ENCODE results near the gene SLC3A2. TPM values are rescaled to one million over a fixed set of nuclear protein-coding genes. Genes with fewer than 3 reads are reported as not detected.
"Not testable (repeated sequence)": the region's sequence is repeated elsewhere in the genome, so short reads cannot be mapped to it uniquely, and the experiment has no call there.

The SLC3A2 gene
- total RNA-seq, 1 donor from 2014 or later, result 124 TPM

DNA sequence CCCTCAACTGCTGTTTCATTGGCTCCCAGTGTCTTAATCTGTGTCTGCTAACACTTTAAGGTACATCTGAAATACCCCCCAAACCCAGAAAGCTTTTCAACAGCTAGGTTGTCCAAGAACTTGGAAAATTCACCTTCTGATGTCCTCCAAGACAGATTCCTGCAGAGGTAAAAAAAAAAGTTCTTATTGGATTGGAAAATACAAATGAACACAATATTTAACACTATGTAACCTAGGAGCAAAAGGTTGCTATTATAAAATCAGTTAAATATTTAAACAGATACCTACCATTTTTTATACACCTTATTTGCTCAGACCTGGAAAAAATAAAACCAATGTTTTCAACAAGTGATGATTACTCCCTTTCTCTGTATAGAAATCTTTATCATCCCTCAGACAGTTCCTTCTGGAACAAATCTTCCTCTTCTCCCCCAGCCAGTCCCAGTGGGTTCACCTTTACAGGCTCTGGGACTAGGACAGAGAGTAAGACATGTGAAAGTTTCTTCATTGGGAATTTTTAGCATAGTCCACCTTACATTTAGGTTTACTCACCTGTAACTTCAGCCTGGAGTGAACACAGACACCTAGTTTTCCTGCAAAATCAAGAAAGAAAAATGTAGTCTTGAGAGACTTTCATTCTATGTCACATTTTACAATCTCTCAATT, 28.0 kb upstream of the SLC3A2 start:
- DNase-seq, result no peak

DNA sequence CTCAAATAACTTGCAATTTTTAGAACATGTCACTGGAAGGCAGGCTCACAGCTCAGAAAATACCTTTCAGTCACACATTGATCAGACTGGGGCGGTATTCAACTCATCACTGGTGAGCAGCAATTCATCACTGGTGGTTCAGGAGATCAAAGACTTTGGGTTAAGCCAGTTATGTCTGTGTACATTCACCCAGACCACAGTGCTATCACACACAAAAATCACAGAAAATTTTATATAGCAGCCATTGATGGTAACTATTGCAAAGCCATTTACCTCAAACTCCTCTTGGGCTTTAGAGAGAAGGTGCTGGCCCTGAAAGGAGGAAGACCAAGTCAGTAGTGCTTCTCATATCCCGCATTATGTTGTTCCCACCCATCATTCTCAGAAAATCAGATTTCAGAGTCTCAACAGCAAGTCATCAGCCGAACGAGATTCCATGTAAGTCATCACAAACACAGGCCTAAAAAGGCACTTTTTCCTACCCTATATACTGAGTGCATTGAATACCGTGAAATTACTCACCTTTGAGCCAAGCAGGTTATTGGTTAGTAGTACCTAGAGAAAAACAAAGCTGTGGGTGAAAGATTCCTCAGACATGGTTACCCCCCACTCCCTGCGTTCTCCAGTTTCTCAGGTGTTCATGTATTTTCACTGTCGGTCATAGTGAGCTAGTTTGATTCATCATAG, 27.3 kb upstream of the SLC3A2 start:
- DNase-seq, result no peak

DNA sequence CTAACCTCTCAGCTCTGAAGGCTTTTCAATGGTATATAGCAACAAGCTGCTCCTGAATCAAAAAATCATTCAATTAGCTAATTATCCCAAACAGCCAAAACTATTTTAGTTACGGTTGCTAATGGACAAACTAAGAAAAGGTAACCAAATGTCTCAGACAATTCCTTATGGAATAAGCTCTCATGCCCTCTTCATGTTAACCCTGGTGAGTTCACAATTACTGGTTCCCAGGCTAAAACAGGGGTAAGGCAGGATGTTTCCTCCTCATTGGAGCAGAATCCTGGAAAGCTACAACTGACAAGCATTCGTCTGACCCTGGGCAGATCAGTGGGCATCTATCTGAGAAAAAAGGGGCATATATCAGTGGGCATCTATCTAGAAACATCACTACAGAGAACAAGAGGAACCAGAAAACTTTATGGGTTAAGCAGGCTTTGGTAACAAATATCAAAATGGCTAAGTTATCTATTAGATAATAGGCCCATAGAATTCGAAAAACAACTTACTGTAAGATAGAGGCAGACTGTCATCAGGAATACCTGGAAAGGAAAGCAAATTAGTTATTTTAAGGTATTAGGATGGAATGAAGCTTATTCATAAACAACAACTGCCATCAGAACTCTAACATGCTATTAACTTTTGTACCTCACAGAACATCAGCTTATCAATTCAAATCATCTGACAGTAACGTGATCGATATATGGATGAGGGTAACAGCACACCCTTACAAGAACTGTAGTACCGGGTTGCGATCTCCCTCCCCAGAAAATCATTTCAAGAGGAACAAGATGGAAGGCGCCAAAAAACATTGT, 26.5 kb upstream of the SLC3A2 start:
- DNase-seq, result no peak

DNA sequence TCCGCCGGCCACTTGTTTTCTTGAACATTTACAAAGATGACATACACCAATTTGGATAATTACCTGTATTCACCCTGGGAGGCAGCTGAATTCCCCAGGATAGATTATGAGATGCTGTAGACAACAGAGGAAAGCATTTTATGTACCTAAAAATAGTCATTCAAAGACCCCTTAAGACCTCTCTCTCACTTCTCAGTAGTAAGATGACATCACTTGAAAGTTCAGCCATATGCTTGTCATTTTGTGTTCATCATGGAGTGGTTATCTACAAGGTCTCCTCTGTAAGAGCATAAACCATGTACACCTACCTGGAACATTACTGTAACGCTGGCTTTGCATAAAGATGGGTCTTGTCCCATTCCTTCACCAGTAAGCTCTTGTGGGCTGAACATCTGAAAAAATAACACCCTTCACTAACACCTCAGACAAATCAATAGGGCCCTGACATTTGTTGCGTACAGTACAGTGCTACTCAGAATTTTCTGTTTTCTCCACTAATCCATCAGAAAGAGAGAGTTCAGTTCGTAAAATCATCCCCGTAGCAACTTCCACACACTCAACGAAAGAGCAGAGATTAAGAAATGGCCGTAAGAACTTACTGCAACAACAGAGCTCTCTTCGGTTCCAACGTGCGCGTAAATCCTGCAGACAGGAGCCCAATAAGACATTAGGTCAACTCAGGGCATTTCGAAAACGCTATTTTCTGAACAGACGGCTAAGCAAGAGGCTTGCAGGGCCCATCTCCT, 25.7 kb upstream of the SLC3A2 start:
- peak; percentile 24 for DNase-seq

DNA sequence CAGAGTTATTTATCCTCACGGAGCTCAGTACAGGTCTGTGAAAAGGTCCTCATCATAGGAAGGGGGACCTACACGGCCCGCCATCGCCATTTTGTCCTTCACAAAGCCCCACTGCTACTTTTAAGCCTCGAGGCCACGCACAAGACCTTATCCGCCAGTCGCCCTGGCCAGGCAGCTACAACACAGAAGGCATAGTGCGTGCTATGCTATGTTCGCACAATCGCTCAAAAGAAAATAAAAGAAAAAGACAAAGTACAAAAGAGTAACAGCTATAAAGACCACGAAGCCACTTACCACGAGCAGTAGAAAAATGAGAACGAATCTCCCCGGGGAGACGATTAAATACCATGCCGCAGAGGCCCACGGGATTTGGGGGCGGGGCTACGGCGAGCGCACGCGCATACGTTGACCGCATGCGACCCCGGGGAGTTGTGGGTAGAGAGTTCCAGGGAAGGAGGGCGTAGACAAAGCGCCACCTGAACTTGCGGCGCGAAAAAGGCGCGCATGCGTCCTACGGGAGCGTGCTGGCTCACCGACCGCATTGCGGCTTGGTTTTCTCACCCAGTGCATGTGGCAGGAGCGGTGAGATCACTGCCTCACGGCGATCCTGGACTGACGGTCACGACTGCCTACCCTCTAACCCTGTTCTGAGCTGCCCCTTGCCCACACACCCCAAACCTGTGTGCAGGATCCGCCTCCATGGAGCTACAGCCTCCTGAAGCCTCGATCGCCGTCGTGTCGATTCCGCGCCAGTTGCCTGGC, 24.9 kb upstream of the SLC3A2 start:
- peak; percentile 98 for DNase-seq

DNA sequence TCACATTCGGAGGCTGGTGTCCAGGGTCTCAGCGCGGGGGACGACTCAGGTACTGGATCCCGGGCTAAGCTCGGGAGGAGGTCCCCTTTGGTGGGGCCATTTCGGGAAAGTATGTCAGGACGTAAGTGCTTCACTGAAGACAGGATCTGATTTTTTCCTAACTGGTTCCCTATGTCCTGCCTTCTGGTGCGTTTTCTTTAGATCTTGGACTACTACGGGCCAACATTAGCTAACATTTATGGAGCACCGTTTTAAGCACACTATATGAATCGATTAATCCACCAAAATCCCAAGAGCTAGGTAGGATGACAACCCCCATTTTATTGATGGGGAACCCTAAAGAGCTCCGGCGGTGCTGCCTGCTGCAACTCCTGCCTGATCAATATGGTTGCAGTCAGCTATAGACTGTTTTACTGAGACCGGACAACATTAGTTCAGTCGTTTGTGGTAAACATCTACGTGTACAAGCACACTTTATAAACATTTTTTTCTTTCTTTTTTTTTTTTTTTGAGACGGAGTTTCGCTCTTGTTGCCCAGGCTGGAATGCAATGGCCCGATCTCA, 24.3 kb upstream of the SLC3A2 start:
- no peak for DNase-seq

DNA sequence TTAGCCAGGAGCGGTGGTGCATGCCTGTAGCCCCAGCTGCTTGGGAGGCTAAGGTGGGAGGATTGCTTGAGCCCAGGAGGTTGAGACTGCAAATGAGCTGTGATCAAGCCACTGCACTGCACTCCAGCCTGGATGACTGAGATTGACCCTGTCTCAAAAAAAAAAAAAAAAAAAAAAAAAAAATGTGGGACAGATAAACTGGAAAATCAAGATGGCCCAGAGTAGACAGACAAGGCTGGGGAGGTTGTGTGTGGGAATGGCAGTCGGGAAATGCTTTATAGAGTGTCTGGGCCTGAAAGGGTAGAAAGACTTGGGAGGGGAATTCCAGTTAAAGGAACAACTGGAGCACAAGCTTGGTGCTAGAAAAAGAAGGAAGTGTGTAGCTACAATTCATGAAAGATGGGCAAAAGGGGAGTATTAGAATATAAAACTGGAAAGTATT, 23.1 kb upstream of the SLC3A2 start:
- DNase-seq, result no peak

DNA sequence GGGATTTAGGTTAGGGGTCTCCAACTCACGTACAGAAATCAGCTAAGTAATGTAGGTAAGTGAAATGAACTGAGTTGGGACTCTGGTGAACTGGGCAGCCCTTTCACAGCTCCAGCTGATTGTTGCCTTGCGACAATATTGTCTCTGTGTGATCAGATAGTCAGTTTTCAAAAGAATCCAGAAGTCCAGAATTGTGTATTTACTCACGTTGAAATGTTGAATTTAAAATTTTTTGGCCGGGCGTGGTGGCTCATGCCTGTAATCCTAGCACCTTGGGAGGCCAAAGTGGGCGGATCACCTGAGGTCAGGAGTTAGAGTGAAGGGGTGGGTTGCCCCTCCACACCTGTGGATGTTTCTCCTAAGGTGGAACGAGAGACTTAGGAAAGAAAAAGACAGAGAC, 22.5 kb upstream of the SLC3A2 start:
- DNase-seq, result no peak

DNA sequence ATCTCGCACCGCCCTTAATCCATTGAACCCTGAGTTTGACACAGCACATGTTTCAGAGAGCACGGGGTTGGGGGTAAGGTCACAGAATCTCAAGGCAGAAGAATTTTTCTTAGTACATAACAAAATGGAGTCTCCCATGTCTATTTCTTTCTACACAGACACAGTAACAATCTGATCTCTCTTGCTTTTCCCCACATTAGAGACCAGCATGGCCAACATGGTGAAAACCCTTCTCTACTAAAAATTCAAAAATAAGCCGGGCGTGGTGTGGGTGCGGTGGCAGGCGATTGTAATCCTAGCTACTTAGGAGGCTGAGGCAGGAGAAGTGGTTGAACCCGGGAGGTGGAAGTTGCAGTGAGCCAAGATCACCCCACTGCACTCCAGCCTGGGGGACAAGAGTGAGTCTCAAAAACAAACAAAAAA, 21.4 kb upstream of the SLC3A2 start:
- DNase-seq, result not testable (repeated sequence)

DNA sequence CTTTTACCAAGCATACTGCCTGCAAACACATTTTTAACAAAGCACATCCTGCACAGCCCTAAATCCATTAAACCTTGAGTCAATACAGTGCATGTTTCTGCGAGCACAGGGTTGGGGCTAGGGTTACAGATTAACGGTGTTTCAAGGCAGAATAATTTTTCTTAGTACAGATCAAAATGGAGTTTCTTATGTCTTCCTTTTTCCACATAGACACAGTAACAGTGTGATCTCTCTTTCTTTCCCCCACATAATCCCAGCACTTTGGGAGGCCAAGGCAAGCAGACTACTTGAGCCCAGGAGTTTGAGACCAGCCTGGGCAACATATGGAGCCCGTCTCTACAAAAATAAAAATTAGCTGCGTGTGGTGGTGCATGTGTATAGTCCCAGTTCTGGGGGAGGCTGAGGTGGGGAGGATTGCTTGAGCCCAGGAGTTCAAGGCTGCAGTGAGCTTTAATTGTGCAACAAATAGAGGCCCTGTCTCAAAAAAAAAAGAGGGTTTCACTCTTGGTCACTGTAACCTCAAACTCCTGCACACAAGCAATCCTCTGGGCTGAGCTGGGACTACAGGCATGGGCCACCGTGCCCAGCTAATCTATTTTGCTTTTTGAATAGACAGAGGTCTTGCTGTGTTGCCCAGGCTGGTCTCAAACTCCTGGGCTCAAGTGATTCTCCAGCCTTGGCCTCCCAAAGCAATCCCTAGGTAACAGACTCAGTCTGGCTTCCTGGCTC, 19.7 kb upstream of the SLC3A2 start:
- no peak for DNase-seq

DNA sequence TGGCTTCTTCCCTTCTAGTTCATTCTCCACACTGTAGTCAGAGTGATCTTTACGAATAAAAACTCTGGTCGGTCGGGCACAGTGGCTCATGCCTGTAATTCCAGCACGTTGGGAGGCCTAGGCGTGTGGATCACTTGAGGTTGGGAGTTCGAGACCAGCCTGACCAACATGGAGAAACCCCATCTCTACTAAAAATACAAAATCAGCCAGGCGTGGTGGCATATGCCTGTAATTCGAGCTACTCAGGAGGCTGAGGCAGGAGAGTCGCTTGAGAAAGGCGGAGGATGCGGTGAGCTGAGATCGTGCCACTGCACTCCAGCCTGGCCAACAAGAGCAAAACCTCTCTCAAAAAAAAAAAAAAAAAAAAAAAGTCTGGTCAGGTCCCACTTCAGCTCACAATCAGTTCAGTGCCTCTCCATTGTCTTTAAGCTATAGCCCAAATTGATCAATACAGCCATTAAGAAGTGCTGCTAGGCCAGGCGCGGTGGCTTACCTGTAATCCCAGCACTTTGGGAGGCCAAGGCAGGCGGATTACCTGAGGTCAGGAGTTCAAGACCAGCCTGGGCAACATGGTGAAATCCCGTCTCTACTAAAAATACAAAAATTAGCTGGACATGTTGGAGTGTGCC, 19.0 kb upstream of the SLC3A2 start:
- not testable (repeated sequence) for DNase-seq

DNA sequence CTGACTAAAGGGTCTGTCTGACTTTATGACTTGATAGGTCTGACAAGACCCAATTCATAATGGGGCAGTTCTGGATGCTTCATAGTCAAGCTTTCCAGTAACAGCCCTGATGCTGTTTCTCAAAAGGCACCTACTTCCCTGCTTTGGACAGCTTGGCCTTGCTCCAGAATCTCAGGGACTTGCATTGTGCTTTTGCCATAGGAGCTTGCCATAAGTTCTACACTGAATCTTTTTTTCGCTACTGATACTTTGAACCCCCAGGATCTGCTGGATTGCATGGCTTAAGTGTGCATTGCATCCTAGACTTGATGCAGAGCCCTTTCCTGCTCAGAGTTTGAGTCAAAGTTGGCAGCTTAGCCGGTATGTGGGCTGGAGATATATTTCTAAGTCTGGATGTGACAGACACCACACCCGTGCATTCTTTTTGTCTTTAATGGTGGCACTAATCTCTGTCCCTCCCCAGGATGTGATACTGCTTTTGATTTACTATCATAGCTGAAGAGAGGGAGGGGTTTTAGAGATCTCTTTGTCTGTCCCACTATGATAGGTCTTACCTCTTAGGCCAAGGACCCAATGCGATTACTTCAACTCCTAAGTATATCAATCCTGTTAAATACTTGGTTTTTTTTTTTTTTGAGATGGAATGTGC, 16.9 kb upstream of the SLC3A2 start:
- DNase-seq, result no peak

DNA sequence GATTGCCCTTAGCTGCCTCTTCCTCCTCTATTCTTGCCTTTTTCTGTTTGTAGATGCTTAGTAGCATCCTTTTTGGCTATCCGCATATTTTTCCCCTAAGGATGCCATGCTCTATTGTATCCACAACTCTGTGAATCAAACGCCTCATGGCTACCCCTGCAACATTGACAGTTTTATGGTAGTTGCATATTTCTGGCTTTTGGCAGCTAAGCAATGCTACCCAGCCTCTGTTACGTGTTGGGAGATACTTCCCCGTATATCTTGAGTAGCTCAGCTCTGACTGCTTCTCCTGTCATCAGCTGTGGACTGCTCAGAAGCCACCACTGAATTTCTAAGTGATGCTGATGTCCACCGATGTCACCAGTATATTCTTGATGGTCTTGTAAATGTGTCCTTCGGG, 15.1 kb upstream of the SLC3A2 start:
- DNase-seq, result no peak

DNA sequence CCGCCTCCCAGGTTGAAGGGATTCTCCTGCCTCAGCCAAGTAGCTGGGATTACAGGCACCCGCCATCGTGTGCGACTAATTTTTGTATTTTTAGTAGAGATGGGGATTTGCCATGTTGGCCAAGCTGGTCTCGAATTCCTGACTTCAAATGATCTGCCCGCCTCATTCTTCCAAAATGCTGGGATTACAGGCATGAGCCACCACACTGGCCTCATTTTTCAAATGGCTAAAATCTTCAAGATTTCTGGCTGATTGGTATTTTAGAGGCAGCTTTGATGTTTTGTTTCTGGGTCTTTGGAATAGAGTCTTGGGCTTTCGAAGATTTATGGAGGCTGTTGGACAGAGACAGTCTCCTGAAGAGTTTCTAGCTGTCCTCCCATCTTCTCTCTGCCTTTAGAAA, 5.8 kb upstream of the SLC3A2 start:
- no peak for DNase-seq

DNA sequence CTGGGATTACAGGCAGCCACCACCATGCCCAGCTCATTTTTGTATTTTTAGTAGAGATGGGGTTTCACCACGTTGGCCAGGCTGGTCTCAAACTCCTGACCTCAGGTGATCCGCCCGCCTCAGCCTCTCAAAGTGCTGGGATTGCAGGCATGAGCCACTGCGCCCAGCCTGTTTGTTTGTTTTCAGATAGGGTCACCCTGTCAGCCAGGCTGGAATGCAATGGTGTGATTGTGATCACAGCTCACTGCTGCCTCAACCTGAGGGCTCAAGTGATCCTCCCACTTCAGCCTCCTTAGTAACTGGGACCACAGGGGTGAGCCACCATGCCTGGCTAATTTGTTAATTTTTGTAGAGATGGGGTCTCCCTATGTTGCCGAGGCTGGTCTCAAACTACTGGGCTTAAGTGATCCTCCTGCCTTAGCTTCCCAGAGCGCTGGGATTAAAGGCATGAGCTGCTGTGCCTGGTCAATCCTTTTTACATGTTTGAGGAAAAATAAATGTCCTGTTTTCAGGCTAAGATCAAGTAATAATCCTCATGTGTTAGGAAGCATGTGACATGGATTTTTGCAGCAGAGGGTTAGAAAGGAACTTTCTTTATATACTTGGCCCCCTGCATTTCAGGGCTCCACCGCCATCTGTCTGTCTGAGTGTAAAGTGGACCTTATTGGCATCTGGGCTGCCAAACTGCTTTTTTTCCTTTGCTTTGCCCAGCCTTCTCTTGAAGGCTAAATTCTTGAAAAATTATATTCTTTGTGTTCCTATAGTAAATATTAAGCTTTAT, 4.8 kb upstream of the SLC3A2 start:
- DNase-seq, result no peak

DNA sequence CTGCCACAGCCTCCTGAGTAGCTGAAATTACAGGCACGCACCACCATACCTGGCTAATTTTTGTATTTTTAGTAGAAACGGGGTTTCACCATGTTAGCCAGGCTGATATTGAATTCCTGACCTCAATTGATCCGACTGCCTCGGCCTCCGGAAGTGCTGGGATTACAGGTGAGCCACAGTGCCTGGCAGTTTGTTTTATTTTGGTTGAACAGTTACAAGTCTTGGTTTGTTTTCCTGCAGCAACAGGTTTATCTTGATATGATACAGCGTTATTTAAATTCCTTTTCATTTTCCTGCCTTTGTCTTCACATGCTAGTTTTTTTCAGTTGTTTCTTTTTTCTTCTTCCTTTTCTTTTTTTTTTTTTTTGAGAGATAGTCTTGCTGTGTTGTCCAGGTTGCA, 4.0 kb upstream of the SLC3A2 start:
- DNase-seq, result no peak

DNA sequence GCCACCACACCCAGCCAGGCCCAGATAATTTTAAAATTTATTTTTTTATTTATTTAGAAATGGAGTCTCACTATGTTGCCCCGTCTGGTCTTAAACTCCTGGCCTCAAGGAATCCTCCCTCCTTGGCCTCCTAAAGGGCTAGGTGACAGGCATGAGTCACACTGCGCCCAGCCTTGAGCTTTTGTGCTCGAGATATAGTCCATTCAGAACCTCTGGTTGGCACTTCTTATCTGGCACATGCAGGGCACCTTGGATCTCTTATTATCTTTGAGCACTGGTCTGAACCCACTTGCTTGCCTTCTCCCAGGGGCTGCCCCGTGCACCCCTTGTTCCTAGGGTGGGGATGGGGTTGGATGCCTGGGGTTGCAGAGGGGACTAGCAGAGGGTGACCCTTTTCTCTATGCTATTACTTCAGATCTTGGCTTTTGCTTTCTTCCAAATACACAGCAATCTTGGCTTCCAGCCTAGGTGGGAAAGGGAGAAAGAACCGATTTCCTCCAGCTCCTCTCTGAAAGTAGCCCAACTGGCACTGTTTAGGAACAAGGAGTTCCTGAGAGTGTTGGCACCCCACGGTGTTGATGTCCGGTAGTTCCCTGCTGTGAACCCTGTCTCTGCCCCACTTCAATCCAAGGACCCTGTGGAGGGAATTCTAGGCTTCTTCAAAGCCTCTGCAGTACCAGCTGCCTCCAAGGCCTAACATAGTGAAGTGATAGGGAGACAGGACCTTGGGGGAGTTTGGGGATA, 1.3 kb upstream of the SLC3A2 start:
- DNase-seq, result no peak

DNA sequence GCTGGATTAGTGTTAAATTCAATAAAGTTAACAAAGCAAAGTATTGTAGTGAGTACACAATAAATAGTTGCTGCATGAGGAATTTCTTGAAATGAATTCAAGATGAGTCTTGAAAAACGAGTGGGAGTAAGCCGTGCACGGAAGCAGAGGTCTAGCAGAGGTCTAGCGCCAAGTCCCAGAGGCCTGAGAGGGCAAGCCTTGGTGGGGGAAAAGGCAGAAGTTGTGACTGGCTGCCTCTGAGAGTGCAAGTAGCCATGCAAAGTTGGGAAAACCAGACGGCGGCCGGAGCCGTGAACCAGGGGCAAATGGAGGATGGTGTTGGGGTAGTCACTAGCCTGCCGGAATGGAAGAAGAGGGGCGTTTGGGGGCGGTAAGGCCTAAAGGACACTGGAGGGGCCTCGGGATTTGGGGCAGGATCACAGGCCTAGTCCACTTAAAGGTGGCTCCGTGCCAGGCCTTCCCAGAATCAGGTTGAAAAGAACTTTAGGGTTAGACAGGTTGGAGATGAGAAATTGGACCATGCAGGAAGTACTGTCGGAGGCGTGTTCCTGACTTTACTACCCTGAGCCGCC, 379 bp upstream of the SLC3A2 start:
- DNase-seq, result peak; percentile 67

All from skin of body (tissue), 2 donors.